ENCODE measurements around the gene CAB39. TPM values are rescaled to one million over a fixed set of nuclear protein-coding genes. Genes with fewer than 3 reads are reported as not detected.

Gene CAB39
- total RNA-seq, 4 donors from 2014 or later = 67.3 to 137 (median 123) TPM

DNA sequence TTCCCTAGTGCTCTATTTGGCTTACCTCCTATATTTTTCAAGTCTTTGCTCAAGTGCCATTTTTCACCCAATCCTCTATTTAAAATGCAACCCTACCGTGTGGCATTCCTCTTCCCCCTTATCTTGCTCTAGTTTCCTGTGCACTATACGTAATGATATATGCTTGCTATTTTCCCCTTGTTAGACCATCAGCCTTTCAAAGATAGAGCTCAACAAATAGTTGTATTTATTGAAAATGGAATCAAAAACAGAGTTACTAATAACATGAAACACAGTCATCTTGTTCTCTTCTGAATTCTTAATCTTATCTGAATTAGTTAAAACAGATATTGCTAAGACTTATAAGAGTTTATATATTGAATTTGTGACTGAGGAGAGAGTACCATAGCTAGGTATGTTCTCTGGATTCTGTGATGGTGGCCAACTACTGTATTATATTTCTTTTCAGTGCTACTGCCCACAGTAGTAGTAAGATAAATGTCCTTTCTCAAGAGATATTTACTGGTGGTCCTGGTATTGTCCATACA, 55.3 kb downstream of the CAB39 start:
- DNase-seq = no peak
- Histone ChIP-seq H3K27me3 (no peaks in the 10 kb centered on the region), H3K27ac (no peak overlapping the region), H3K4me1 (no peaks in the 10 kb centered on the region), H3K4me3 (no peak overlapping the region), H3K36me3 (peaks cover 0 to 8% (median 0%) of the 10 kb centered on the region in 4 donors), H3K9me3 (no peaks in the 10 kb centered on the region)
- TF ChIP-seq EP300 (IDR thresholded peaks at IDR 0.05; ENCODE audit: low read depth) (no peak), POLR2A (IDR thresholded peaks at IDR 0.05) (no peak), POLR2AphosphoS5 (IDR thresholded peaks at IDR 0.05) (no peak)
- TF ChIP-seq, protein P1, sequence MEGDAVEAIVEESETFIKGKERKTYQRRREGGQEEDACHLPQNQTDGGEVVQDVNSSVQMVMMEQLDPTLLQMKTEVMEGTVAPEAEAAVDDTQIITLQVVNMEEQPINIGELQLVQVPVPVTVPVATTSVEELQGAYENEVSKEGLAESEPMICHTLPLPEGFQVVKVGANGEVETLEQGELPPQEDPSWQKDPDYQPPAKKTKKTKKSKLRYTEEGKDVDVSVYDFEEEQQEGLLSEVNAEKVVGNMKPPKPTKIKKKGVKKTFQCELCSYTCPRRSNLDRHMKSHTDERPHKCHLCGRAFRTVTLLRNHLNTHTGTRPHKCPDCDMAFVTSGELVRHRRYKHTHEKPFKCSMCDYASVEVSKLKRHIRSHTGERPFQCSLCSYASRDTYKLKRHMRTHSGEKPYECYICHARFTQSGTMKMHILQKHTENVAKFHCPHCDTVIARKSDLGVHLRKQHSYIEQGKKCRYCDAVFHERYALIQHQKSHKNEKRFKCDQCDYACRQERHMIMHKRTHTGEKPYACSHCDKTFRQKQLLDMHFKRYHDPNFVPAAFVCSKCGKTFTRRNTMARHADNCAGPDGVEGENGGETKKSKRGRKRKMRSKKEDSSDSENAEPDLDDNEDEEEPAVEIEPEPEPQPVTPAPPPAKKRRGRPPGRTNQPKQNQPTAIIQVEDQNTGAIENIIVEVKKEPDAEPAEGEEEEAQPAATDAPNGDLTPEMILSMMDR (IDR thresholded peaks at IDR 0.05) = no peak
- intact Hi-C loops (cut with DNase I; ENCODE audit: low total_unique reads) (no loop called here), in situ Hi-C loops (cut with MboI; ENCODE audit: low pct_ligation_motif_present in 1 of 4, low pct_unique_long_range_greater_than_20kb in 1 of 4, low sequenced_read_pairs in 3 of 4) (no loop called here)
- 81 to 93% methylated on average over 2 of the region's 2 CpGs for WGBS, 2 donors (ENCODE audit: low coverage in 1 of 2)

DNA sequence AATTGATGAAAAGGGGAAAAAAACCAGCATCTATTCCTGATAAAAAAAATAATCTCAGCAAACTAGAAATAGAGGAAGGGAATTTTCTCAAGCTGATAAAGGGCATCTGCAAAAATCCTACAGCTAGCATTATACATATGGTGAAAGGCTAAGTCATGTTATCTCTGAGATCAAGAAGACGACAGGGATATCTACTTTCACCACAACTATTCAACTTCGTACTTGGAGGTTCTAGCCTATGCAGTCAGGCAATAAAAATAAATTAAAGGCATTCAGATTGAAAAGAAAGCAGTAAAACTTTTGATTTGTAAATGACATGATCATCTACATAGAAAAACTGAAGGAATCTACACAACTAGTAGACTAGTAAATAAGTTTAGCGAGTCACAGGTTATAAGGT, 58.2 kb downstream of the CAB39 start:
- peaks cover 0 to 18% (median 2%) of the 10 kb centered on the region in 4 donors for H3K4me1 ChIP-seq
- DNase-seq = no peak
- no peaks in the 10 kb centered on the region for H3K27me3 ChIP-seq
- 79 to 89% methylated on average over 3 of the region's 3 CpGs for WGBS, 2 donors (ENCODE audit: low coverage in 1 of 2)
- H3K27ac ChIP-seq = no peak overlapping the region
- H3K36me3 ChIP-seq = peaks cover 0 to 8% (median 0%) of the 10 kb centered on the region in 4 donors
- intact Hi-C loops (cut with DNase I; ENCODE audit: low total_unique reads) (no loop called here), in situ Hi-C loops (cut with MboI; ENCODE audit: low pct_ligation_motif_present in 1 of 4, low pct_unique_long_range_greater_than_20kb in 1 of 4, low sequenced_read_pairs in 3 of 4) (no loop called here)
- TF ChIP-seq POLR2AphosphoS5 (IDR thresholded peaks at IDR 0.05) = no peak
- no peak for TF ChIP-seq EP300 (IDR thresholded peaks at IDR 0.05; ENCODE audit: low read depth)
- TF ChIP-seq, protein P1 (IDR thresholded peaks at IDR 0.05) = no peak
- no peak for TF ChIP-seq POLR2A (IDR thresholded peaks at IDR 0.05)
- no peak overlapping the region for H3K4me3 ChIP-seq
- H3K9me3 ChIP-seq = no peaks in the 10 kb centered on the region

DNA sequence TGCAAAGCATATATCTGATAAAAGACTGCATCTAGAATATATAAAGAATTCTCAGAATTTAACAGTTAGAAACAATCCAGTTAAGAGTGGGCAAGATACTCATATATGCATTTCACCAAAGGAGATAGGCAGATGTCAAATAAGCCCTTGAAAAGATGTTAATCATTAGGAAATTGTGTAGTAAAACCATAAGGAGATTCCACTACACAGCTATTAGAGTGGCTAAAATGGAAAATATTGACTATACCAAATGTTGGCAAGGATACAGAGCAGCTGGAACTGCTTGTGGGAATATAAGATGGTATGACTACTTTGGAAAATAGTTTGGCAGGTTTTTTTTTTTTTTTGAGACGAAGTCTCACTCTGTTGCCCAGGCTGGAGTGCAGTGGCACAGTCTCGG, 59.5 kb downstream of the CAB39 start:
- in situ Hi-C loops (cut with MboI; ENCODE audit: low pct_ligation_motif_present in 1 of 4, low pct_unique_long_range_greater_than_20kb in 1 of 4, low sequenced_read_pairs in 3 of 4) (no loop called here), intact Hi-C loops (cut with DNase I; ENCODE audit: low total_unique reads) (no loop called here)
- no peaks in the 10 kb centered on the region for H3K9me3 ChIP-seq
- H3K27me3 ChIP-seq = no peaks in the 10 kb centered on the region
- H3K4me3 ChIP-seq = no peak overlapping the region
- WGBS, 2 donors (ENCODE audit: low coverage in 1 of 2) = 89 to 100% methylated on average over 1 to 2 of the region's 2 CpGs
- H3K36me3 ChIP-seq = peaks cover 0 to 8% (median 0%) of the 10 kb centered on the region in 4 donors
- DNase-seq = no peak
- TF ChIP-seq POLR2AphosphoS5 (IDR thresholded peaks at IDR 0.05) = no peak
- TF ChIP-seq, protein P1 (IDR thresholded peaks at IDR 0.05) = no peak
- TF ChIP-seq EP300 (IDR thresholded peaks at IDR 0.05; ENCODE audit: low read depth) = no peak
- no peak for TF ChIP-seq POLR2A (IDR thresholded peaks at IDR 0.05)
- no peak overlapping the region for H3K27ac ChIP-seq
- H3K4me1 ChIP-seq = peaks cover 0 to 18% (median 2%) of the 10 kb centered on the region in 4 donors

DNA sequence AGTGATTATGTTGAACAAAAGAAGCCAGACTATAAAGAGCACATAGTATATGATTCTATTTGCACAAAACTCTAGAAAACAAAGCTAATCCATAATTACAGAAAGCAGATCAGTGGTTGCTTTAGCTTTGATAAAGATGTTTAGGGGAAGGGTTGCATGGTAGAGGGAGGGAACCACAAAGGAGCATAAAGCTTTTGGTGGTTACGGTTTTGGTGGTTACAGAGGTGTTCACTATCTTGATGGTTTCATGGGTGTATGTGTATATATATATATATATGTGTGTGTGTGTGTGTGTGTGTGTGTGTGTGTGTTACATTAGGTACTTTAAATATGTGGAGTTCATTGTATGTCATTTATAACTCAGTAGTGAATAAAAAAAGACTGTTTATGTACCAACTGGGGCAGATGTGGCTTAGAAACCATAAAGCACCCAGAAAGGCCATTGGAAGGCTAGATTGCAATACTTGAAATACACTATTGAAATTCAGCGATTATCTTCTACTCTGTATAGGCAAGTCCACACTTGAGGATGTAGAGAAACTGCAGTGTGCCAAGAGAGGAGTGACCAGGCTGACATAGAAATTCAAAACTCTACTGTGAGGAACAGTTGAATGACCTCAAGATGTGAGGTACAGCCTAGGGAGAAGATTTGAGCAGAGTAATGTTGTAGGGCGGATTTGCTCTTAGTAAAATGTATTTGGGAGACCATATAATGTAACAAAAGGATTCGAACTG, 60.6 kb downstream of the CAB39 start:
- in situ Hi-C loops (cut with MboI; ENCODE audit: low pct_ligation_motif_present in 1 of 4, low pct_unique_long_range_greater_than_20kb in 1 of 4, low sequenced_read_pairs in 3 of 4) (no loop called here), intact Hi-C loops (cut with DNase I; ENCODE audit: low total_unique reads) (no loop called here)
- H3K27me3 ChIP-seq = no peaks in the 10 kb centered on the region
- H3K36me3 ChIP-seq = peaks cover 0 to 8% (median 0%) of the 10 kb centered on the region in 4 donors
- peaks cover 4 to 27% (median 7%) of the 10 kb centered on the region in 4 donors for H3K4me1 ChIP-seq
- WGBS, 2 donors (ENCODE audit: low coverage in 1 of 2) = 96% methylated on average over 4 of the region's 4 CpGs
- H3K9me3 ChIP-seq = no peaks in the 10 kb centered on the region
- TF ChIP-seq EP300 (IDR thresholded peaks at IDR 0.05; ENCODE audit: low read depth) (no peak), POLR2A (IDR thresholded peaks at IDR 0.05) (no peak), POLR2AphosphoS5 (IDR thresholded peaks at IDR 0.05) (no peak)
- TF ChIP-seq, protein P1 (IDR thresholded peaks at IDR 0.05) = no peak
- H3K4me3 ChIP-seq = no peak overlapping the region
- H3K27ac ChIP-seq = no peak overlapping the region
- no peak for DNase-seq
